BLaER1 (cell line): Measurements from ENCODE around the gene BID.
"Not testable (repeated sequence)": the region's sequence is repeated elsewhere in the genome, so short reads cannot be mapped to it uniquely, and the experiment has no call there.

ENCODE experiments used
- H3K27ac ChIP-seq: shearing (Covaris generic); formaldehyde crosslinking; 2 replicates; pipeline ENCODE4 v1.8.1; 2022
- H3K27me3 ChIP-seq: shearing (Covaris generic); formaldehyde crosslinking; 2 replicates; pipeline ENCODE4 v1.8.1; 2022
- H3K36me3 ChIP-seq: shearing (Covaris generic); formaldehyde crosslinking; 2 replicates; pipeline ENCODE4 v1.8.1; 2022
- H3K4me1 ChIP-seq: shearing (Covaris generic); formaldehyde crosslinking; 2 replicates; pipeline ENCODE4 v1.8.1; 2022
- H3K4me2 ChIP-seq: shearing (Covaris generic); formaldehyde crosslinking; 2 replicates; pipeline ENCODE4 v1.8.1; 2022
- H3K4me3 ChIP-seq: shearing (Covaris generic); formaldehyde crosslinking; 2 replicates; pipeline ENCODE4 v1.8.1; 2022
- H3K9ac ChIP-seq: shearing (Covaris generic); formaldehyde crosslinking; 2 replicates; pipeline ENCODE4 v1.8.1; 2022
- H3K9me3 ChIP-seq: shearing (Covaris generic); formaldehyde crosslinking; 2 replicates; pipeline ENCODE4 v1.8.1; 2022
- H4K20me1 ChIP-seq: shearing (Covaris generic); formaldehyde crosslinking; 2 replicates; pipeline ENCODE4 v1.8.1; 2022
- Cebpa-rat ChIP-seq: shearing (Covaris generic); IDR thresholded peaks from 2 replicates; pipeline ENCODE4 v1.8.1; 2022

The BID gene

GRCh38 chr22:17698948-17699347, 75.3 kb downstream of the BID start:
- Histone ChIP-seq H3K4me1 (no peaks in the 10 kb centered on the region), H3K4me3 (no peak overlapping the region), H3K27me3 (no peaks in the 10 kb centered on the region), H3K4me2 (no peak overlapping the region), H3K9me3 (no peaks in the 10 kb centered on the region), H4K20me1 (no peaks in the 10 kb centered on the region), H3K9ac (no peak overlapping the region), H3K36me3 (peaks cover 59% of the 10 kb centered on the region), H3K27ac (no peak overlapping the region)
- no peak for TF ChIP-seq Cebpa-rat

GRCh38 chr22:17698276-17698675, 76.0 kb downstream of the BID start:
- H3K36me3 ChIP-seq: peaks cover 59% of the 10 kb centered on the region
- H3K27me3 ChIP-seq, H4K20me1 ChIP-seq, H3K27ac ChIP-seq, H3K4me2 ChIP-seq, H3K9me3 ChIP-seq, H3K9ac ChIP-seq, H3K4me3 ChIP-seq, H3K4me1 ChIP-seq: not testable (repeated sequence)

GRCh38 chr22:17697196-17697595, 77.1 kb downstream of the BID start:
- H3K4me3 ChIP-seq, H3K9me3 ChIP-seq, H3K4me2 ChIP-seq, H3K4me1 ChIP-seq, H3K9ac ChIP-seq, H4K20me1 ChIP-seq, H3K27me3 ChIP-seq, H3K27ac ChIP-seq: not testable (repeated sequence)
- peaks cover 53% of the 10 kb centered on the region for H3K36me3 ChIP-seq

- Histone ChIP-seq H3K4me3 (no peak overlapping the region), H3K9me3 (no peaks in the 10 kb centered on the region), H3K4me2 (no peak overlapping the region), H3K4me1 (no peaks in the 10 kb centered on the region), H3K27ac (no peak overlapping the region), H3K36me3 (peaks cover 55% of the 10 kb centered on the region), H4K20me1 (no peaks in the 10 kb centered on the region), H3K9ac (no peak overlapping the region), H3K27me3 (no peaks in the 10 kb centered on the region)
- TF ChIP-seq Cebpa-rat: no peak
These were observed 78.3 kb downstream of the BID start for GRCh38 chr22:17695986-17696385.

GRCh38 chr22:17694752-17695151, 79.5 kb downstream of the BID start:
- TF ChIP-seq Cebpa-rat: no peak
- Histone ChIP-seq H4K20me1 (no peaks in the 10 kb centered on the region), H3K4me2 (no peak overlapping the region)

GRCh38 chr22:17694193-17694592, 80.1 kb downstream of the BID start:
- no peaks in the 10 kb centered on the region for H3K4me1 ChIP-seq
- no peaks in the 10 kb centered on the region for H4K20me1 ChIP-seq
- no peak overlapping the region for H3K4me3 ChIP-seq
- H3K9ac ChIP-seq: no peak overlapping the region
- no peak overlapping the region for H3K4me2 ChIP-seq
- no peaks in the 10 kb centered on the region for H3K27me3 ChIP-seq
- TF ChIP-seq Cebpa-rat: no peak
- peaks cover 70% of the 10 kb centered on the region for H3K36me3 ChIP-seq
- H3K9me3 ChIP-seq: no peaks in the 10 kb centered on the region
- no peak overlapping the region for H3K27ac ChIP-seq

More at GRCh38 chr22:17694752-17695151, 79.5 kb downstream of the BID start:
- Histone ChIP-seq H3K27ac (no peak overlapping the region), H3K4me3 (no peak overlapping the region), H3K9me3 (no peaks in the 10 kb centered on the region), H3K36me3 (peaks cover 64% of the 10 kb centered on the region), H3K27me3 (no peaks in the 10 kb centered on the region), H3K4me1 (no peaks in the 10 kb centered on the region), H3K9ac (no peak overlapping the region)

- no peak for TF ChIP-seq Cebpa-rat
- H3K27me3 ChIP-seq: no peaks in the 10 kb centered on the region
- no peak overlapping the region for H3K4me3 ChIP-seq
- no peak overlapping the region for H3K9ac ChIP-seq
- H3K4me2 ChIP-seq: no peak overlapping the region
- H3K4me1 ChIP-seq: no peaks in the 10 kb centered on the region
- no peaks in the 10 kb centered on the region for H3K9me3 ChIP-seq
- H3K36me3 ChIP-seq: peaks cover 69% of the 10 kb centered on the region
- H4K20me1 ChIP-seq: no peaks in the 10 kb centered on the region
- no peak overlapping the region for H3K27ac ChIP-seq
These were observed 81.4 kb downstream of the BID start for GRCh38 chr22:17692841-17693240.

- no peak overlapping the region for H3K4me2 ChIP-seq
- H3K4me1 ChIP-seq: no peaks in the 10 kb centered on the region
- H3K9me3 ChIP-seq: no peaks in the 10 kb centered on the region; the same call in 1 of the 2 replicates
- H3K36me3 ChIP-seq: peaks cover 47% of the 10 kb centered on the region
- no peak overlapping the region for H3K9ac ChIP-seq
- peaks cover 27% of the 10 kb centered on the region for H4K20me1 ChIP-seq
- no peak overlapping the region for H3K4me3 ChIP-seq
- H3K27me3 ChIP-seq: no peaks in the 10 kb centered on the region
- H3K27ac ChIP-seq: no peak overlapping the region
- TF ChIP-seq Cebpa-rat: no peak
These were observed 90.0 kb downstream of the BID start for GRCh38 chr22:17684245-17684644.
